ENCODE data around the gene RPL37A. TPM values are rescaled to one million over a fixed set of nuclear protein-coding genes. Genes with fewer than 3 reads are reported as not detected.

RPL37A gene
- total RNA-seq, 2 donors from 2014 or later: 1,435 to 1,814 TPM

GRCh38 chr2:216463148-216463547, 35.5 kb upstream of the RPL37A start:
- Histone ChIP-seq H3K4me3 (no peak overlapping the region), H3K27me3 (replicated peaks; ENCODE audit: insufficient read depth) (no peaks in the 10 kb centered on the region), H3K4me1 (replicated peaks) (no peaks in the 10 kb centered on the region), H3K9me3 (no peaks in the 10 kb centered on the region), H3K36me3 (no peaks in the 10 kb centered on the region), H3K27ac (no peak overlapping the region)
- WGBS: 93% methylated on average over 2 of the region's 2 CpGs
- TF ChIP-seq POLR2A (IDR thresholded peaks at IDR 0.05): no peak
- no peak for TF ChIP-seq POLR2AphosphoS5 (IDR thresholded peaks at IDR 0.05)
- TF ChIP-seq, protein P1, sequence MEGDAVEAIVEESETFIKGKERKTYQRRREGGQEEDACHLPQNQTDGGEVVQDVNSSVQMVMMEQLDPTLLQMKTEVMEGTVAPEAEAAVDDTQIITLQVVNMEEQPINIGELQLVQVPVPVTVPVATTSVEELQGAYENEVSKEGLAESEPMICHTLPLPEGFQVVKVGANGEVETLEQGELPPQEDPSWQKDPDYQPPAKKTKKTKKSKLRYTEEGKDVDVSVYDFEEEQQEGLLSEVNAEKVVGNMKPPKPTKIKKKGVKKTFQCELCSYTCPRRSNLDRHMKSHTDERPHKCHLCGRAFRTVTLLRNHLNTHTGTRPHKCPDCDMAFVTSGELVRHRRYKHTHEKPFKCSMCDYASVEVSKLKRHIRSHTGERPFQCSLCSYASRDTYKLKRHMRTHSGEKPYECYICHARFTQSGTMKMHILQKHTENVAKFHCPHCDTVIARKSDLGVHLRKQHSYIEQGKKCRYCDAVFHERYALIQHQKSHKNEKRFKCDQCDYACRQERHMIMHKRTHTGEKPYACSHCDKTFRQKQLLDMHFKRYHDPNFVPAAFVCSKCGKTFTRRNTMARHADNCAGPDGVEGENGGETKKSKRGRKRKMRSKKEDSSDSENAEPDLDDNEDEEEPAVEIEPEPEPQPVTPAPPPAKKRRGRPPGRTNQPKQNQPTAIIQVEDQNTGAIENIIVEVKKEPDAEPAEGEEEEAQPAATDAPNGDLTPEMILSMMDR (IDR thresholded peaks at IDR 0.05): no peak
- intact Hi-C loops (cut with DNase I): no loop called here
- DNase-seq (ENCODE audit: low spot score): no peak

GRCh38 chr2:216464104-216464720, 34.4 kb upstream of the RPL37A start:
- Histone ChIP-seq H3K9me3 (no peaks in the 10 kb centered on the region), H3K27ac (no peak overlapping the region), H3K27me3 (replicated peaks; ENCODE audit: insufficient read depth) (no peaks in the 10 kb centered on the region), H3K4me3 (no peak overlapping the region), H3K4me1 (replicated peaks) (no peaks in the 10 kb centered on the region), H3K36me3 (no peaks in the 10 kb centered on the region)
- DNase-seq (ENCODE audit: low spot score): no peak
- 90% methylated on average over 6 of the region's 6 CpGs for WGBS
- TF ChIP-seq, protein P1 (IDR thresholded peaks at IDR 0.05): no peak
- no peak for TF ChIP-seq POLR2A (IDR thresholded peaks at IDR 0.05)
- no peak for TF ChIP-seq POLR2AphosphoS5 (IDR thresholded peaks at IDR 0.05)
- intact Hi-C loops (cut with DNase I): no loop called here

DNA sequence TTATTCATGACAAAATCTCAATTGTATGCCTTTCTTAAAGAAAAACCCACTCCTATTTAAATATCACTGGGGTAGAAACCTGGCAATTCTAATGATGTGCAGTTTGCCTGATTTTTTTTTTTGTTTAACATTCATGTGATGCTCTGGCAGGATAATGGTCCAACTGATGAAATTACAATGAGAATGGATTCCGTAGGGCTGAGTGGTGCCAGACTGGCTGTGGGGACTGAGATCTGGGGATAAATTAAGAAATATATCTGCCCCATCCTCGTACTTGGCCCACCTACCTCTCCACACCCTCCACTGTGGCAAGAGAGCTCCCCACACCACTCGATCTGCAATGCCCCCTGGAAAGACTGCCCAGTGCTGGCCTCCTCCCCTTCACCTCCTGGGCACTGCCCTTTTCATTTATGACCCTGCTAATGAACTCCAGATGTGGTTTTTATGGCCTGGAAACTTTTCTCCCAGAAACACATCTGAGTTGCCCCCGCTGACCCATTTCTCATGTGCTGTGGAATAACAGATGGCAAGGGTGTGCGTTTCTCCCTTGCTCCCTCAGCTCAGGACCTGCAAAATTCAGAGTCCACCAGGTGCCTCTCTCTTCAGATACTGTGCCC, 33.0 kb upstream of the RPL37A start:
- no peak for DNase-seq (ENCODE audit: low spot score)
- H3K36me3 ChIP-seq: no peaks in the 10 kb centered on the region
- no peaks in the 10 kb centered on the region for H3K27me3 ChIP-seq (replicated peaks; ENCODE audit: insufficient read depth)
- TF ChIP-seq, protein P1 (IDR thresholded peaks at IDR 0.05): no peak
- no peak for TF ChIP-seq POLR2A (IDR thresholded peaks at IDR 0.05)
- no peak for TF ChIP-seq POLR2AphosphoS5 (IDR thresholded peaks at IDR 0.05)
- H3K27ac ChIP-seq: no peak overlapping the region
- no peak overlapping the region for H3K4me3 ChIP-seq
- no peaks in the 10 kb centered on the region for H3K9me3 ChIP-seq
- H3K4me1 ChIP-seq (replicated peaks): no peaks in the 10 kb centered on the region
- 69% methylated on average over 5 of the region's 5 CpGs for WGBS
- intact Hi-C loops (cut with DNase I): no loop called here

GRCh38 chr2:216467845-216468244, 30.8 kb upstream of the RPL37A start:
- Histone ChIP-seq H3K4me1 (replicated peaks) (no peaks in the 10 kb centered on the region), H3K27me3 (replicated peaks; ENCODE audit: insufficient read depth) (no peaks in the 10 kb centered on the region), H3K27ac (no peak overlapping the region), H3K36me3 (no peaks in the 10 kb centered on the region), H3K9me3 (no peaks in the 10 kb centered on the region), H3K4me3 (no peak overlapping the region)
- WGBS: 98% methylated on average over 4 of the region's 4 CpGs
- DNase-seq (ENCODE audit: low spot score): no peak
- intact Hi-C loops (cut with DNase I): no loop called here
- no peak for TF ChIP-seq POLR2A (IDR thresholded peaks at IDR 0.05)
- TF ChIP-seq, protein P1 (IDR thresholded peaks at IDR 0.05): no peak
- TF ChIP-seq POLR2AphosphoS5 (IDR thresholded peaks at IDR 0.05): no peak

GRCh38 chr2:216469661-216470060, 29.0 kb upstream of the RPL37A start:
- H3K36me3 ChIP-seq: no peaks in the 10 kb centered on the region
- H3K27ac ChIP-seq: no peak overlapping the region
- H3K27me3 ChIP-seq (replicated peaks; ENCODE audit: insufficient read depth): no peaks in the 10 kb centered on the region
- TF ChIP-seq POLR2A (IDR thresholded peaks at IDR 0.05): no peak
- TF ChIP-seq POLR2AphosphoS5 (IDR thresholded peaks at IDR 0.05): no peak
- TF ChIP-seq, protein P1 (IDR thresholded peaks at IDR 0.05): no peak
- H3K4me3 ChIP-seq: no peak overlapping the region
- no peak for DNase-seq (ENCODE audit: low spot score)
- intact Hi-C loops (cut with DNase I): no loop called here
- no peaks in the 10 kb centered on the region for H3K9me3 ChIP-seq
- no peaks in the 10 kb centered on the region for H3K4me1 ChIP-seq (replicated peaks)
